AG09319 (cell line): Measurements from ENCODE around the gene DDX3X.

Source experiments
- DNase-seq: peaks from one replicate; pipeline ENCODE4 v3.0.0-alpha.2; 2010; ENCODE audit warnings: low read depth; ENCODE audit errors: extremely low read depth
- CTCF ChIP-seq: IDR thresholded peaks from 2 replicates; pipeline ENCODE4 v1.5.1; 2011; ENCODE audit warnings: low read depth, mild to moderate bottlenecking, inconsistent platforms, low read length, moderate library complexity

The DDX3X gene

GRCh38 chrX:41301438-41301824 lies 32.5 kb upstream of the DDX3X start:
- no peak for TF ChIP-seq CTCF
- no peak for DNase-seq

DNA sequence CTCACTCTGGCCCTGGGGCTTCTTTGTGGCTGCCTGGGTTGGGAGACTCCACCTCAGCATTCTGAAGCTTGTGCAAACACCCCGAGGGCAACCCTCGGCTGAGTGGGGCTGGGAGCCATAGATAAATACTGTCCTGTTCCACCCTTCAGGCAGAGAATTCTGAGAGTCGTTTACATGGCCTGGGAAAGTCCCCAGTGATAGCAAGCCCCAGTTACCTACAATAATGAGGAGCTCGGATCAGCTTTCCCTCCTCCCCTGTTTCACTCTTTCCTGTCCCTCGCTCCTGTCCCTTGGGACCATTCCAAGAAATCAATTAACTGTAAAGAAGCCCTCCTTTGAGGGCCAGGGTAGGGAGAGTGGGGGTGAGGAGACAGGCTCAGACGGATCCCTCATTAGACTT lies 31.6 kb upstream of the DDX3X start:
- no peak for TF ChIP-seq CTCF
- DNase-seq, result no peak

- TF ChIP-seq CTCF, result no peak
- no peak for DNase-seq
Measured at GRCh38 chrX:41303013-41303412, 30.9 kb upstream of the DDX3X start.

- DNase-seq, result no peak
- TF ChIP-seq CTCF, result no peak
Measured at GRCh38 chrX:41304178-41304577, 29.8 kb upstream of the DDX3X start.

- TF ChIP-seq CTCF, result no peak
- no peak for DNase-seq
Measured at GRCh38 chrX:41308884-41309647, 24.9 kb upstream of the DDX3X start.

DNA sequence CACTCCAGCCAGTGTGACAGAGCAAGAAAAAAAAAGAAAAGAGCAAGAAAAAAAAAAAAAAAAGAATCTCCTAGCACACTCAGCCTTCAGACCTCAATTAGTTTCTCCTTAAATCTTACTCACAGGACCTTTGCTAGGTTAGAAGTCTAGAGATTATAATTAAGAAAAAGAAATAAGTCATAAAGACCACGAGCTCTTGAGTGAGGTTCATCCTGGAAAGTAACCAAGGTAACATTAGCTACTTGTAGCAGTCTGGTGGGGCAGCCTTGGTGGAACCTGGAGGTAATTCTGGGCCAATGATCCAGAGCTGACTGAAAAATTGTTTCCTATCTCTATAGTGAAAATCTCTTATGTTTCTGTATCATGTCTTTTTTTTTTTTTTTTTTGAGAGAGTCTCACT lies 21.2 kb upstream of the DDX3X start:
- DNase-seq, result no peak
- TF ChIP-seq CTCF, result no peak

DNA sequence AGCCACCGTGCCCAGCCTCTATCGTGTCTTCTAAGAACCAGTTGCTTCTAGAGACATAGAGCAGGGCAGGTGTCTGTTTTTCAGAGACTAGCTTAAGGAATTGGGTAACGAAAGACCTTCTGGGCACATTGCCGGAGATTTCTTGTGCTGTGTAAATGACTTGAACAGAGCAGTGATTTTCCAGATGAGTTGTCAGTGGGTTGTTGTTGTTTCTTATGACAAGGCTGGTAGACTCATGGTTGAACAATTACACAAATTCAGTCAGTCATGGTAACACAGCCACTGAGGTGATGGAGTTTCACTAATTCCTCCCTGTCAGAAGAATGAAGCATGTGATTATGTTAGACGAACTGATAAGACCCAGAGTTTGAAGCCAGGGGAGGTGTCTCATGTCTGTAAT lies 20.5 kb upstream of the DDX3X start:
- DNase-seq, result no peak
- no peak for TF ChIP-seq CTCF
